HepG2 (cell line): ENCODE data around the gene PRDX5. TPM values are rescaled to one million over a fixed set of nuclear protein-coding genes. Genes with fewer than 3 reads are reported as not detected.
A peak's percentile ranks its signal among the peaks of the same experiment; 100 is the strongest.

Experiments used
- CEBPG ChIP-seq: IDR thresholded peaks from 2 replicates; pipeline ENCODE4 v1.6.1; 2016
- ETS1 ChIP-seq: sonication (generic); formaldehyde crosslinking; IDR thresholded peaks from 2 replicates; pipeline ENCODE4 v1.4.0; 2020; ENCODE audit warnings: missing genetic modification reagents
- HOXA7 ChIP-seq: sonication (generic); formaldehyde crosslinking; IDR thresholded peaks from 2 replicates; pipeline ENCODE4 v1.8.1; 2022; ENCODE audit warnings: mild to moderate bottlenecking, missing genetic modification reagents, moderate library complexity
- PAWR ChIP-seq: sonication (generic); formaldehyde crosslinking; IDR thresholded peaks from 2 replicates; pipeline ENCODE4 v1.4.0; 2020; ENCODE audit warnings: missing genetic modification reagents, mild to moderate bottlenecking, borderline replicate concordance
- SMAD1 ChIP-seq: sonication (generic); formaldehyde crosslinking; IDR thresholded peaks from 2 replicates; pipeline ENCODE4 v1.4.0; 2020; ENCODE audit warnings: missing genetic modification reagents, low read depth, mild to moderate bottlenecking, borderline replicate concordance
- ZFP37 ChIP-seq: sonication (generic); formaldehyde crosslinking; IDR thresholded peaks from 2 replicates; pipeline ENCODE4 v1.4.0; 2020; ENCODE audit warnings: missing genetic modification reagents, borderline replicate concordance
- ZFX ChIP-seq: sonication (generic); formaldehyde crosslinking; IDR thresholded peaks from 2 replicates; pipeline ENCODE4 v1.4.0; 2020; ENCODE audit warnings: mild to moderate bottlenecking, low read depth, missing genetic modification reagents, moderate library complexity
- ZNF407 ChIP-seq: sonication (generic); formaldehyde crosslinking; IDR thresholded peaks from one replicate; pipeline ENCODE4 v1.5.1; 2020; ENCODE audit warnings: mild to moderate bottlenecking, missing genetic modification reagents; ENCODE audit errors: not compliant biosample characterization
- ZNF552 ChIP-seq: sonication (generic); formaldehyde crosslinking; IDR thresholded peaks from 2 replicates; pipeline ENCODE4 v1.9.0; 2022; ENCODE audit warnings: missing genetic modification reagents, mild to moderate bottlenecking, borderline replicate concordance
- ZNF605 ChIP-seq: sonication (generic); formaldehyde crosslinking; IDR thresholded peaks from 2 replicates; pipeline ENCODE4 v1.8.0; 2022; ENCODE audit warnings: mild to moderate bottlenecking, missing genetic modification reagents
- ZNF704 ChIP-seq: sonication (generic); formaldehyde crosslinking; IDR thresholded peaks from 2 replicates; pipeline ENCODE4 v1.8.1; 2023; ENCODE audit warnings: mild to moderate bottlenecking, inconsistent platforms, moderate library complexity, missing genetic modification reagents, borderline replicate concordance
- polyA plus RNA-seq, 8 experiments: library from polyadenylated mRNA; depleted of rRNA in 3 of 8; stranded (reverse) in 7 of 8; unstranded in 1 of 8; fragments of >200 nt; fragmentation: Illumina TruSeq in 4 of 8; extraction: Trizol in 4 of 8; gene quantifications; 2 replicates each; pipeline versions ENCODE4 v1.2.1 to v1.2.3, GENCODE V29; 2011 to 2016; ENCODE audit warnings: low read depth in 4 of 8, missing spikeins in 1 of 8, mixed read lengths in 1 of 8; ENCODE audit not compliant: insufficient read depth in 1 of 8
- total RNA-seq, 5 experiments: library from RNA; depleted of rRNA; stranded (reverse); fragments of >200 nt; fragmentation: Illumina TruSeq; extraction: Trizol; gene quantifications; 2 replicates each; pipeline ENCODE4 v1.2.3, GENCODE V29; 2016; ENCODE audit warnings: low read depth in 1 of 5
- TF ChIP-seq, protein P1 (sequence below): sonication (generic); formaldehyde crosslinking; IDR thresholded peaks from 2 replicates; pipeline ENCODE4 v1.5.1; 2020; ENCODE audit warnings: mild to moderate bottlenecking, missing genetic modification reagents, moderate library complexity

PRDX5 gene
- total and polyA plus RNA-seq, 2 of the 13 experiments (the other 11 are each of a cell fraction or from before 2014, with no cell fraction given): 215 to 311 TPM

DNA sequence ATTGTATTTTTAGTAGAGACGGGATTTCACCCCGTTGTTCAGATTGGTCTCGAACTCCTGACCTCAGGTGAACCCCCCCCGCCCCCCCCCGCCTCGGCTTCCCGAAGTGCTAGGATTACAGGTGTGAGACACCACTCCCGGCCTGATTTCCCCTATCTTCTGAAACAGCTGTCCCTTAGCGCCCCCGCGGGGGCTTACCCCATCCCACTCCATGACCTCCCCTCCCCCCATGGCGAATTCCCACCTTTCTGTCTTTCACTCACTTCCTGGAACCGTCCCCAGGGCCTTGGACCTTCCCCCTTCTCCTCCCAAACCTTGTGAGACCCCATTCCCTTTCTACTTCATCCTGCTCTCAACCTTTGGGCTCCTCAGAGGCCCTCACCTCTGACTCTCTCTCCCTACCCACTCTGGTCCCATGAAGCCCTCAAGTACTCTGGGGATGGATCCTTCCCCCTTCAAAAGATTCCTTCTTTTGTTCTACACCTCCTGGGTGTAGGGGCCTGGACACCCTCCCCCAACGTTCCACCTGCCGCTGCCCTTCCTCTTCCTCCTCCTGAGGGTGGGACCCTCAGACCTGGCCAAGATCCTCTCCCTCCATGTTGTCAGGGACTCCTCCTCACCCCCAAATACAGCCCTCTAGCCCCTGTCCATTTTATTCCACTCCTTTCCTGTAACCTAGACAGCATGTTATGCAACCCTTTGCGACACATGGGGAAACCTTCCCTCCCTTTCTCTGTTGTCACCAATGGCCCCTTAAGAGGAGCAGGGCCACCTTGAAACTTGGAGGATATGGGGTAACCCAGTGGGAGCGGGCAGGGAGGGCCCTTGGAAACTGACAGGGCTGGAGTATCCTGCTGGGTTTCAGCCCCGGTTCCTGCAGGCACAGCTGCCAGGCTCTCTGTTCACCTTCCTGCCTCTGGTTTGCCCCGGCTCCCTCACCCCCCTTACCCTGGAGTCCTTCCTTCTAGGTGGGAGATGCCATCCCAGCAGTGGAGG lies 1.1 kb downstream of the PRDX5 start (continued):
- TF ChIP-seq ZNF407 (CRISPR knock-in tag) (no peak), ETS1 (CRISPR knock-in tag) (no peak), ZNF605 (0 out of 2 replicates have a peak, but pooled peaks have one; percentile 8), CEBPG (peak; percentile 69), ZNF704 (CRISPR knock-in tag) (no peak), SMAD1 (CRISPR knock-in tag) (no peak), ZFX (CRISPR knock-in tag) (peak; percentile 27; the same call in 1 of the 2 replicates), HOXA7 (CRISPR knock-in tag) (no peak), ZFP37 (CRISPR knock-in tag) (no peak), PAWR (CRISPR knock-in tag) (no peak), ZNF552 (CRISPR knock-in tag) (no peak)
- TF ChIP-seq, protein P1, sequence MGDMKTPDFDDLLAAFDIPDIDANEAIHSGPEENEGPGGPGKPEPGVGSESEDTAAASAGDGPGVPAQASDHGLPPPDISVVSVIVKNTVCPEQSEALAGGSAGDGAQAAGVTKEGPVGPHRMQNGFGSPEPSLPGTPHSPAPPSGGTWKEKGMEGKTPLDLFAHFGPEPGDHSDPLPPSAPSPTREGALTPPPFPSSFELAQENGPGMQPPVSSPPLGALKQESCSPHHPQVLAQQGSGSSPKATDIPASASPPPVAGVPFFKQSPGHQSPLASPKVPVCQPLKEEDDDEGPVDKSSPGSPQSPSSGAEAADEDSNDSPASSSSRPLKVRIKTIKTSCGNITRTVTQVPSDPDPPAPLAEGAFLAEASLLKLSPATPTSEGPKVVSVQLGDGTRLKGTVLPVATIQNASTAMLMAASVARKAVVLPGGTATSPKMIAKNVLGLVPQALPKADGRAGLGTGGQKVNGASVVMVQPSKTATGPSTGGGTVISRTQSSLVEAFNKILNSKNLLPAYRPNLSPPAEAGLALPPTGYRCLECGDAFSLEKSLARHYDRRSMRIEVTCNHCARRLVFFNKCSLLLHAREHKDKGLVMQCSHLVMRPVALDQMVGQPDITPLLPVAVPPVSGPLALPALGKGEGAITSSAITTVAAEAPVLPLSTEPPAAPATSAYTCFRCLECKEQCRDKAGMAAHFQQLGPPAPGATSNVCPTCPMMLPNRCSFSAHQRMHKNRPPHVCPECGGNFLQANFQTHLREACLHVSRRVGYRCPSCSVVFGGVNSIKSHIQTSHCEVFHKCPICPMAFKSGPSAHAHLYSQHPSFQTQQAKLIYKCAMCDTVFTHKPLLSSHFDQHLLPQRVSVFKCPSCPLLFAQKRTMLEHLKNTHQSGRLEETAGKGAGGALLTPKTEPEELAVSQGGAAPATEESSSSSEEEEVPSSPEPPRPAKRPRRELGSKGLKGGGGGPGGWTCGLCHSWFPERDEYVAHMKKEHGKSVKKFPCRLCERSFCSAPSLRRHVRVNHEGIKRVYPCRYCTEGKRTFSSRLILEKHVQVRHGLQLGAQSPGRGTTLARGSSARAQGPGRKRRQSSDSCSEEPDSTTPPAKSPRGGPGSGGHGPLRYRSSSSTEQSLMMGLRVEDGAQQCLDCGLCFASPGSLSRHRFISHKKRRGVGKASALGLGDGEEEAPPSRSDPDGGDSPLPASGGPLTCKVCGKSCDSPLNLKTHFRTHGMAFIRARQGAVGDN (CRISPR knock-in tag): peak; percentile 31; the same call in 1 of the 2 replicates
